NCI-H82 (cell line): ENCODE results near the gene UNC80.

Experiments used
- DNase-seq: peaks from one replicate; lab custom pipeline; 2025; lab: John Stamatoyannopoulos, UW

UNC80 gene

DNA sequence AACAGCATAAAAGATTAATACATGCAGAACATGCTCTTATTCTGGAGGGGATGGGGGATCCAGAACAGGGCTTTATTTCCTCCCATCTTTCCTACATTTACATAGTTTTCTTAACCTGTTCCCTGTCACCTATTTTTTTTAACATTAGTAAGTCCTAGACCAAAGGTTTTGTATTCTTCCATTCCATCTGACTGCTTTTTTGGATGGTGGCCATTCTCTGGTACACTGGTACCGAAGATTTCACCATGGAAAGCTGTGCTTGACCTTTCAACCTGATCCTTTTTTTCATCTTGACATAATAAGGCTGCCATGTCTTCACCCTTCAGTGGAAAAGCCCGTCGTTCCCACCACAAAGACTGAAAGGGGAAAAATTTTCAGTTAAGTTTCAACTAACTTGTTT lies 251.2 kb downstream of the UNC80 start:
- no peak for DNase-seq

DNA sequence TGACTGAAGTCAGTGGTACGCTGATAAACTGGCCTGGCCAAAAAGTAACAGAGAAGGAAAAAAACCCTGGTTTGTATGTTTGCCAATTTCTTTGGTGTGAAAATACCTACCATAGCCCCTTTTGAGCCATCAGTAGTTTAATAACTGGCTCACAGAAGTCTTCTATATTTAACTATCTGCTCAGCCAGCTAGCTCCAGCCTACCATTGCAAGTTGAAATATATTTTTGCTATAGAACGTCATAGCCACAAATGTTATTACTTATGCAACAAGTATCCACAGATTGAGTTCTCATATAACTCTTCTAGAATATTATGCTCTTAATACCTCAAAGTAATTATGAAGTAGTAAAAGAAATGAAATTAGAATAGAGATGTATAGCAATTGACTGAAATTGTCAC lies 256.0 kb downstream of the UNC80 start:
- DNase-seq, result no peak

- DNase-seq, result no peak
Measured at GRCh38 chr2:210028178-210028577, 256.5 kb downstream of the UNC80 start.

DNA sequence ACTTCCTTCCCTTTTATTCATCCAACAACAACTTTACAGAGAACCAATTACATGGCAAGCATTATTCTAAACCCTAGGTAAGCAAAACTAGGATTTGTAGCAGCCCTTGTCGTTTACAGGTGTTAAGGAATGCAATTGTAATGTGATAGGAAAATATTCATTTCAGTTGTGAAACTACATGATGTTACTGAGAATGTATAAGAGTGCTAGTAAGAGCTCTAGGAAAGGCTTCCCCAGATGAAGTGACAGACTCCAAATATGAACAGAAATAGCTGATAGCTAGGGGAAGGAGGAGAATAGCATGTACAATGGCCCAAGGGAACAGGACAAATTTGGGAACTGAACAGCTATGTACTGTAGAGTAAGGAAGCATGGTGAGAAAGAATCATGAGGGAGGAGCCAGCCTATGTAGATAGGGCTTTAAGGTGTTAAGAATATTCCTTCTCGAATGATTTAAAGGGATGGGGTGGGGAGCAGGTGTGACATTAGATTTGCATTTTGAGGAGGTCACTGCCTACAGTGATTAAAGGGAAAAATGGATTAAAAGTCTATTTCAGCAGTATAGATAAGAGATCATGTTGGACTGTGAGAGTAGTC lies 262.6 kb downstream of the UNC80 start:
- no peak for DNase-seq

DNA sequence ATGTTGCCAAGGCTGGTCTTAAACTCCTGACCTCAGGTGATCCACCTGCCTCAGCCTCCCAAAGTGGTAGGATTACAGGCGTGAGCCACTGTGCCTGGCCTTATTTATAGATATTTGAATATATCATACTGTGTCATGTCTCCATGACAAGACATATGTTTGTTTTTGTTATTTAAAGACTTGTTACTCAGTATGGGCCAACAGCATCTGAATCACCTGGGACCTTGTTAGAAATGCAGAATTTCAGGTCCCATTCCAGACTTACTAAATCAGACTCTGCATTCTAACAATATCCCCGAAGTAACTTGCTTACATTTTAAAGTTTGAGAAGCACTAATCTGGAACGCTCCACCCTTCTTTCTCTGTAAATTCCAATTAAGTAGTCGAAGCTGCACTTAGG lies 264.0 kb downstream of the UNC80 start:
- no peak for DNase-seq

DNA sequence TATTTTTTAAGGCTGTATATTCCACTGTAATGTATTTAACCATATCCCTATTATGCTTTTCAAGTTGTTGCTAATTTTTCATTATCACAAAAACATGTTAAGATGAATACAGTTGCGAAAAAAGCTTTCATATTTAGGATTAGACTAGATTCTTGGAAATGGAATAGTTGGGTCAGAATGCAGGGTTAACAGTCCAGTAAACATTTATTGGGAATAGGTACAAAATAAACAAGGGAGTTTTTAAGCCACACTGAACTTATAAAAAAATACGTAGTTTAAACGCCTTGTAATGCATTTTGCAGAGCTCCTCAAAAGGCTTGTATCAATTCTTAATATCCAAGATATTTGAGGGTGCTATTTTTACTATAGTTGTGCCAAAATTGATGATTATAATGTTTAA lies 266.4 kb downstream of the UNC80 start:
- no peak for DNase-seq

GRCh38 chr2:210046851-210047500 lies 275.3 kb downstream of the UNC80 start:
- no peak for DNase-seq
